H9 (cell line): ENCODE measurements around the gene STAT1. TPM values are rescaled to one million over a fixed set of nuclear protein-coding genes. Genes with fewer than 3 reads are reported as not detected.

Source experiments
- DNase-seq: peaks from one replicate; pipeline ENCODE4 v3.0.0-alpha.2; 2017
- H2AFZ ChIP-seq: one replicate; pipeline ENCODE4 v1.6.1; 2013; ENCODE audit warnings: mild to moderate bottlenecking, low read length, control low read depth, moderate library complexity
- H2AK5ac ChIP-seq: 2 replicates; pipeline ENCODE4 v1.6.1; 2013; ENCODE audit warnings: low read length, control low read depth, mixed read lengths; ENCODE audit not compliant: insufficient read length
- H2BK120ac ChIP-seq: one replicate; pipeline ENCODE4 v1.6.1; 2013; ENCODE audit warnings: low read depth, mild to moderate bottlenecking, low read length, control low read depth, inconsistent platforms; ENCODE audit not compliant: poor library complexity, severe bottlenecking
- H2BK12ac ChIP-seq: 2 replicates; pipeline ENCODE4 v1.6.1; 2013; ENCODE audit warnings: low read length, control low read depth, mixed read lengths, low read depth; ENCODE audit not compliant: insufficient read length
- H2BK15ac ChIP-seq: 2 replicates; pipeline ENCODE4 v1.6.1; 2013; ENCODE audit warnings: low read depth, low read length, control low read depth
- H2BK20ac ChIP-seq: one replicate; pipeline ENCODE4 v1.6.1; 2013; ENCODE audit warnings: low read depth, mild to moderate bottlenecking, low read length, control low read depth, inconsistent platforms; ENCODE audit not compliant: poor library complexity, severe bottlenecking
- H2BK5ac ChIP-seq: 2 replicates; pipeline ENCODE4 v1.6.1; 2013; ENCODE audit warnings: low read length, control low read depth, mixed read lengths; ENCODE audit not compliant: insufficient read length
- H3K14ac ChIP-seq: 2 replicates; pipeline ENCODE4 v1.6.1; 2013; ENCODE audit warnings: low read length, control low read depth; ENCODE audit not compliant: insufficient read depth
- H3K18ac ChIP-seq: 2 replicates; pipeline ENCODE4 v1.6.1; 2013; ENCODE audit warnings: low read depth, mild to moderate bottlenecking, mixed read lengths, low read length, control low read depth; ENCODE audit not compliant: insufficient read length
- H3K23ac ChIP-seq: 2 replicates; pipeline ENCODE4 v1.6.1; 2013; ENCODE audit warnings: low read length, control low read depth, mixed read lengths, low read depth; ENCODE audit not compliant: insufficient read length
- H3K23me2 ChIP-seq: 2 replicates; pipeline ENCODE4 v1.6.1; 2013; ENCODE audit warnings: low read depth, mild to moderate bottlenecking, mixed read lengths, low read length, control low read depth; ENCODE audit not compliant: insufficient read length, poor library complexity, severe bottlenecking
- H3K27ac ChIP-seq: 2 replicates; pipeline ENCODE4 v1.5.1; 2013; ENCODE audit warnings: low read length, control low read depth, mixed read lengths, low read depth; ENCODE audit not compliant: insufficient read length
- H3K27me3 ChIP-seq: 2 replicates; pipeline ENCODE4 v1.6.1; 2013; ENCODE audit warnings: low read length, control low read depth, inconsistent platforms; ENCODE audit not compliant: insufficient read depth
- H3K4ac ChIP-seq: 2 replicates; pipeline ENCODE4 v1.6.1; 2013; ENCODE audit warnings: low read depth, mild to moderate bottlenecking, control low read depth, inconsistent platforms, low read length, moderate library complexity
- H3K4me1 ChIP-seq: 2 replicates; pipeline ENCODE4 v1.6.1; 2013; ENCODE audit warnings: low read length, control low read depth, inconsistent platforms; ENCODE audit not compliant: insufficient read depth
- H3K4me2 ChIP-seq: 2 replicates; pipeline ENCODE4 v1.6.1; 2013; ENCODE audit warnings: low read length, control low read depth, mixed read lengths; ENCODE audit not compliant: insufficient read length, insufficient read depth
- H3K56ac ChIP-seq: 2 replicates; pipeline ENCODE4 v1.6.1; 2013; ENCODE audit warnings: low read depth, mild to moderate bottlenecking, mixed read lengths, low read length, control low read depth; ENCODE audit not compliant: insufficient read length
- H3K79me1 ChIP-seq: 2 replicates; pipeline ENCODE4 v1.6.1; 2013; ENCODE audit warnings: low read depth, mild to moderate bottlenecking, moderate library complexity, low read length, control low read depth, inconsistent platforms; ENCODE audit not compliant: insufficient read depth, poor library complexity, severe bottlenecking
- H3K79me2 ChIP-seq: 2 replicates; pipeline ENCODE4 v1.6.1; 2013; ENCODE audit warnings: low read length, control low read depth, inconsistent platforms; ENCODE audit not compliant: insufficient read depth
- H3K9ac ChIP-seq: 2 replicates; pipeline ENCODE4 v1.6.1; 2013; ENCODE audit warnings: low read length, control low read depth, mixed read lengths; ENCODE audit not compliant: insufficient read length; ENCODE audit errors: extremely low read depth
- H3K9me3 ChIP-seq: one replicate; pipeline ENCODE4 v1.6.1; 2013; ENCODE audit warnings: low read depth, low read length, inconsistent platforms; ENCODE audit not compliant: control insufficient read depth
- H3T11ph ChIP-seq: one replicate; pipeline ENCODE4 v1.6.1; 2013; ENCODE audit warnings: mild to moderate bottlenecking, low read length, control low read depth, inconsistent platforms
- H4K20me1 ChIP-seq: one replicate; pipeline ENCODE4 v1.6.1; 2013; ENCODE audit not compliant: control insufficient read depth, insufficient read length, insufficient read depth
- H4K5ac ChIP-seq: 2 replicates; pipeline ENCODE4 v1.6.1; 2013; ENCODE audit warnings: low read depth, mild to moderate bottlenecking, mixed read lengths, low read length, control low read depth; ENCODE audit not compliant: insufficient read length
- H4K8ac ChIP-seq: replicated peaks from 2 replicates; pipeline ENCODE4 v1.6.1; 2013; ENCODE audit warnings: low read length, control low read depth, mixed read lengths, low read depth; ENCODE audit not compliant: insufficient read length
- H4K91ac ChIP-seq: 2 replicates; pipeline ENCODE4 v1.6.1; 2013; ENCODE audit warnings: low read depth, mild to moderate bottlenecking, moderate library complexity, mixed read lengths, low read length, control low read depth; ENCODE audit not compliant: insufficient read length
- H3K27ac Mint-ChIP-seq, 3 experiments: 2 replicates in 2 of 3; 3 replicates in 1 of 3; pipeline ENCODE4 v1.8.0; 2020 to 2021; ENCODE audit warnings: mixed read lengths in 3 of 3, mild to moderate bottlenecking in 1 of 3, moderate library complexity in 1 of 3
- H3K27me3 Mint-ChIP-seq: 2 replicates; pipeline ENCODE4 v1.8.0; 2021; ENCODE audit warnings: low read depth, mild to moderate bottlenecking, moderate library complexity, mixed read lengths
- H3K36me3 Mint-ChIP-seq, 3 experiments: 2 replicates in 2 of 3; 3 replicates in 1 of 3; pipeline ENCODE4 v1.8.0; 2020 to 2021; ENCODE audit warnings: low read depth in 3 of 3, mixed read lengths in 3 of 3; ENCODE audit not compliant: insufficient read depth in 1 of 3
- H3K4me1 Mint-ChIP-seq, 2 experiments: 2 replicates each; pipeline ENCODE4 v1.8.0; 2020; ENCODE audit warnings: mixed read lengths in 2 of 2
- H3K4me3 Mint-ChIP-seq, 2 experiments: 2 replicates in 1 of 2; 3 replicates in 1 of 2; pipeline ENCODE4 v1.8.0; 2020 to 2021; ENCODE audit warnings: mild to moderate bottlenecking in 2 of 2, mixed read lengths in 2 of 2, moderate library complexity in 1 of 2
- H3K9me3 Mint-ChIP-seq, 2 experiments: 2 replicates in 1 of 2; 3 replicates in 1 of 2; pipeline ENCODE4 v1.8.0; 2020; ENCODE audit warnings: mild to moderate bottlenecking in 2 of 2, mixed read lengths in 2 of 2, moderate library complexity in 1 of 2
- CTCF ChIP-seq: fragments of 200-600 bp; sonication (generic); conservative IDR thresholded peaks from 3 replicates; pipeline ENCODE4 v1.8.0; 2021; ENCODE audit warnings: antibody characterized with exemption, mild to moderate bottlenecking
- WGBS: extraction: QIAGEN DNeasy Blood & Tissue Kit; methylation state at CpG from one replicate; pipeline ENCODE4 v1.1.7; 2013; ENCODE audit warnings: missing lambda C conversion rate, low lambda C conversion rate, mixed read lengths; ENCODE audit not compliant: insufficient read length; ENCODE audit errors: extremely low coverage; 5-methylcytosine and 5-hydroxymethylcytosine counted together
- total RNA-seq: library from RNA; stranded (reverse); gene quantifications from 2 replicates; pipeline ENCODE4 v1.2.1, GENCODE V29; 2021

The STAT1 gene
- total RNA-seq, 1 experiment from 2014 or later = 48.1 TPM

GRCh38 chr2:190972213-190972612, 41.8 kb downstream of the STAT1 start:
- Histone ChIP-seq H3K79me1 (no peaks in the 10 kb centered on the region), H4K5ac (no peak overlapping the region), H3K56ac (no peak overlapping the region), H3K18ac (no peak overlapping the region), H2BK20ac (no peak overlapping the region), H4K91ac (no peak overlapping the region), H2AK5ac (no peak overlapping the region), H2BK15ac (no peak overlapping the region), H3K27ac (no peak overlapping the region), H3K4me1 (no peaks in the 10 kb centered on the region), H2BK5ac (no peak overlapping the region), H3T11ph (no peak overlapping the region), H4K8ac (no peak overlapping the region), H2AFZ (no peak overlapping the region), H3K9me3 (no peaks in the 10 kb centered on the region), H3K79me2 (no peaks in the 10 kb centered on the region), H3K14ac (no peak overlapping the region), H3K4ac (no peak overlapping the region), H2BK120ac (no peak overlapping the region), H3K23me2 (peaks cover 3% of the 10 kb centered on the region), H2BK12ac (no peak overlapping the region), H3K4me2 (no peak overlapping the region), H3K23ac (no peak overlapping the region), H4K20me1 (no peaks in the 10 kb centered on the region), H3K27me3 (no peaks in the 10 kb centered on the region), H3K9ac (no peak overlapping the region)
- H3K4me1 Mint-ChIP-seq = no peaks in the 10 kb centered on the region
- H3K36me3 Mint-ChIP-seq = peaks cover 29 to 83% (median 72%) of the 10 kb centered on the region in 3 experiments; a peak in 6 of 7 replicates
- H3K27me3 Mint-ChIP-seq = no peaks in the 10 kb centered on the region
- no CpG with 5 or more reads among the region's 2 CpGs for WGBS
- H3K4me3 Mint-ChIP-seq = no peak overlapping the region
- DNase-seq = no peak
- H3K27ac Mint-ChIP-seq = no peak overlapping the region
- no peaks in the 10 kb centered on the region for H3K9me3 Mint-ChIP-seq
- TF ChIP-seq CTCF = no peak
